ENCODE results near the gene DNAJC4. TPM values are rescaled to one million over a fixed set of nuclear protein-coding genes. Genes with fewer than 3 reads are reported as not detected.

The DNAJC4 gene
- polyA plus RNA-seq, 1 donor from 2014 or later, result 20.3 TPM

DNA sequence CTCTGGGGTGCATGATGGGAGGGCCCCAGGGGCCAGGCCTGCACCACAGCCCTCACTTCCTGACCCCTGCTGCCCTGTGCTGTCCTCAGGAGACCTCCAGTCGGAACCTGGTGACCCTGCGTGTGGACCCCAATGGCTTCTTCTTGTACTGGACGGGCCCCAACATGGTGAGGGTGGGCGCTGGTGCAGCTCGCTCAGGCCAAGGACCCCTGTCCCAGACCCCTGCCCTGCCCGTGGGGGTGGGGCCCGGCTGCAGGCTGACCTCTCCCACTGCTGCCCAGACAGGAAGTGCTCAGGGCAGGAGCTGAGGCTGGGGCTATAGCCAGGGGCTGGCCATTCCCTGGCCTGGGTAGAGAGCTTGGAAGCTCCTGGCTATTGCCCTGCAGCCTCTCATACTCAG lies 24.0 kb downstream of the DNAJC4 start:
- H3K9ac ChIP-seq (ENCODE audit: low read length), result no peak overlapping the region
- no peak overlapping the region for H2AFZ ChIP-seq (ENCODE audit: low read depth, low read length)
- TF ChIP-seq EP300 (conservative IDR thresholded peaks at IDR 0.05; ENCODE audit: poor library complexity, severe bottlenecking) (no peak), TAF1 (IDR thresholded peaks at IDR 0.05; ENCODE audit: low read depth) (no peak), POLR2AphosphoS5 (IDR thresholded peaks at IDR 0.05) (no peak), RAD21 (conservative IDR thresholded peaks at IDR 0.05) (no peak)
- TF ChIP-seq, protein P1, sequence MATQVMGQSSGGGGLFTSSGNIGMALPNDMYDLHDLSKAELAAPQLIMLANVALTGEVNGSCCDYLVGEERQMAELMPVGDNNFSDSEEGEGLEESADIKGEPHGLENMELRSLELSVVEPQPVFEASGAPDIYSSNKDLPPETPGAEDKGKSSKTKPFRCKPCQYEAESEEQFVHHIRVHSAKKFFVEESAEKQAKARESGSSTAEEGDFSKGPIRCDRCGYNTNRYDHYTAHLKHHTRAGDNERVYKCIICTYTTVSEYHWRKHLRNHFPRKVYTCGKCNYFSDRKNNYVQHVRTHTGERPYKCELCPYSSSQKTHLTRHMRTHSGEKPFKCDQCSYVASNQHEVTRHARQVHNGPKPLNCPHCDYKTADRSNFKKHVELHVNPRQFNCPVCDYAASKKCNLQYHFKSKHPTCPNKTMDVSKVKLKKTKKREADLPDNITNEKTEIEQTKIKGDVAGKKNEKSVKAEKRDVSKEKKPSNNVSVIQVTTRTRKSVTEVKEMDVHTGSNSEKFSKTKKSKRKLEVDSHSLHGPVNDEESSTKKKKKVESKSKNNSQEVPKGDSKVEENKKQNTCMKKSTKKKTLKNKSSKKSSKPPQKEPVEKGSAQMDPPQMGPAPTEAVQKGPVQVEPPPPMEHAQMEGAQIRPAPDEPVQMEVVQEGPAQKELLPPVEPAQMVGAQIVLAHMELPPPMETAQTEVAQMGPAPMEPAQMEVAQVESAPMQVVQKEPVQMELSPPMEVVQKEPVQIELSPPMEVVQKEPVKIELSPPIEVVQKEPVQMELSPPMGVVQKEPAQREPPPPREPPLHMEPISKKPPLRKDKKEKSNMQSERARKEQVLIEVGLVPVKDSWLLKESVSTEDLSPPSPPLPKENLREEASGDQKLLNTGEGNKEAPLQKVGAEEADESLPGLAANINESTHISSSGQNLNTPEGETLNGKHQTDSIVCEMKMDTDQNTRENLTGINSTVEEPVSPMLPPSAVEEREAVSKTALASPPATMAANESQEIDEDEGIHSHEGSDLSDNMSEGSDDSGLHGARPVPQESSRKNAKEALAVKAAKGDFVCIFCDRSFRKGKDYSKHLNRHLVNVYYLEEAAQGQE (IDR thresholded peaks at IDR 0.05; ENCODE audit: borderline replicate concordance), result no peak
- TF ChIP-seq, protein P2, sequence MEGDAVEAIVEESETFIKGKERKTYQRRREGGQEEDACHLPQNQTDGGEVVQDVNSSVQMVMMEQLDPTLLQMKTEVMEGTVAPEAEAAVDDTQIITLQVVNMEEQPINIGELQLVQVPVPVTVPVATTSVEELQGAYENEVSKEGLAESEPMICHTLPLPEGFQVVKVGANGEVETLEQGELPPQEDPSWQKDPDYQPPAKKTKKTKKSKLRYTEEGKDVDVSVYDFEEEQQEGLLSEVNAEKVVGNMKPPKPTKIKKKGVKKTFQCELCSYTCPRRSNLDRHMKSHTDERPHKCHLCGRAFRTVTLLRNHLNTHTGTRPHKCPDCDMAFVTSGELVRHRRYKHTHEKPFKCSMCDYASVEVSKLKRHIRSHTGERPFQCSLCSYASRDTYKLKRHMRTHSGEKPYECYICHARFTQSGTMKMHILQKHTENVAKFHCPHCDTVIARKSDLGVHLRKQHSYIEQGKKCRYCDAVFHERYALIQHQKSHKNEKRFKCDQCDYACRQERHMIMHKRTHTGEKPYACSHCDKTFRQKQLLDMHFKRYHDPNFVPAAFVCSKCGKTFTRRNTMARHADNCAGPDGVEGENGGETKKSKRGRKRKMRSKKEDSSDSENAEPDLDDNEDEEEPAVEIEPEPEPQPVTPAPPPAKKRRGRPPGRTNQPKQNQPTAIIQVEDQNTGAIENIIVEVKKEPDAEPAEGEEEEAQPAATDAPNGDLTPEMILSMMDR (IDR thresholded peaks at IDR 0.05; ENCODE audit: poor library complexity, severe bottlenecking), result no peak
- peaks cover 8% of the 10 kb centered on the region for H3K27me3 ChIP-seq (ENCODE audit: insufficient read depth, low read depth, low read length)
- no peaks in the 10 kb centered on the region for H3F3A ChIP-seq (ENCODE audit: insufficient read depth, low read length, poor library complexity, severe bottlenecking)
- H3K4me3 ChIP-seq (ENCODE audit: low read length), result no peak overlapping the region
- H4K20me1 ChIP-seq (ENCODE audit: insufficient read depth), result no peaks in the 10 kb centered on the region
- H3K36me3 ChIP-seq (ENCODE audit: insufficient read depth, low read length), result no peaks in the 10 kb centered on the region
- H3K9me2 ChIP-seq (ENCODE audit: insufficient read depth, low read length), result no peaks in the 10 kb centered on the region
- no peaks in the 10 kb centered on the region for H3K79me2 ChIP-seq (replicated peaks; ENCODE audit: insufficient read depth, low read length)
- no peaks in the 10 kb centered on the region for H3K9me3 ChIP-seq (ENCODE audit: low read length)
- no peak overlapping the region for H3K4me2 ChIP-seq (ENCODE audit: low read length)
- no peak overlapping the region for H3K27ac ChIP-seq (ENCODE audit: low read length)

DNA sequence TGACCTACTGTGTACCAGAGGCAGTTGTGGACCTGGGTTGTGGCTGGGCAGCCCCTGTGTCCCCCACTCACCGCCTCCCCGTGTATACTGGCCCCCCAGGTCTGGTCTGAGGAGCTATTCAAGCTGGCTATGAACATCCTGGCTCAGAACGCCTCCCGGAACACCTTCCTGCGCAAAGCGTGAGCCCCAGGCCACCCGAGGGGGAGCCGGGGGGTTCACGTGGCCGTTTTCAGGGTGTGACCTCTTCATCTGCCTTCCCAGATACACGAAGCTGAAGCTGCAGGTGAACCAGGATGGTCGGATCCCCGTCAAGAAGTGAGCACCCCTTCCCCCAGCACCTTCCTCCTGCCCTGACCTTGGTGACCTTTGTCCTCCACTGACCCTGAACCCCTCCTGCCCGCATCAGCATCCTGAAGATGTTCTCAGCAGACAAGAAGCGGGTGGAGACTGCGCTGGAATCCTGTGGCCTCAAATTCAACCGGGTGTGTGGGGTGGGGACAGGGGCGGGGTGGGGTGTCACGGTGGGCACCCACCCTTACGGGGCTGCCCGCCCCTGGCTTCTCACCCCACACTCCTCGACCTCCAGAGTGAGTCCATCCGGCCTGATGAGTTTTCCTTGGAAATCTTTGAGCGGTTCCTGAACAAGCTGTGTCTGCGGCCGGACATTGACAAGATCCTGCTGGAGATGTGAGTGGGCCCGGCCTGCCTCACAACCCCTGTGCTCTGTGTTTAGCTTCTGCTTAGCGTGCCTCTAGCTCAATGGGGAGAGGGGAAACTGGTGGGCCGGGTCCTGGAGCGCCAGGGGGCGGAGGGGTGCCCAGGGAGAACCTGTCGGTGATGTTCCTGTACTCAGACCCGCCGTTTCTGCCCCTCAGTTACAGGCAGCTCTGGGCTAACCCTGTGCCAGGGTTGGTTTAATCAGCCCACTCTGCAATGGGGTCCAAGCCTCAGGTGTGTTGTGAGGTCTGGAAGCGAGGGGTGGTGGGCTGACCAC lies 25.1 kb downstream of the DNAJC4 start:
- Histone ChIP-seq H3K4me3 (ENCODE audit: low read length) (no peak overlapping the region), H3F3A (ENCODE audit: insufficient read depth, low read length, poor library complexity, severe bottlenecking) (no peaks in the 10 kb centered on the region), H2AFZ (ENCODE audit: low read depth, low read length) (no peak overlapping the region), H3K27me3 (ENCODE audit: insufficient read depth, low read depth, low read length) (peaks cover 8% of the 10 kb centered on the region), H3K27ac (ENCODE audit: low read length) (no peak overlapping the region), H3K36me3 (ENCODE audit: insufficient read depth, low read length) (no peaks in the 10 kb centered on the region), H3K9ac (ENCODE audit: low read length) (no peak overlapping the region), H3K9me3 (ENCODE audit: low read length) (no peaks in the 10 kb centered on the region), H4K20me1 (ENCODE audit: insufficient read depth) (no peaks in the 10 kb centered on the region), H3K79me2 (replicated peaks; ENCODE audit: insufficient read depth, low read length) (no peaks in the 10 kb centered on the region), H3K4me2 (ENCODE audit: low read length) (no peak overlapping the region), H3K9me2 (ENCODE audit: insufficient read depth, low read length) (no peaks in the 10 kb centered on the region)
- TF ChIP-seq EP300 (conservative IDR thresholded peaks at IDR 0.05; ENCODE audit: poor library complexity, severe bottlenecking) (no peak), RAD21 (conservative IDR thresholded peaks at IDR 0.05) (no peak), TAF1 (IDR thresholded peaks at IDR 0.05; ENCODE audit: low read depth) (no peak), EZH2 (IDR thresholded peaks at IDR 0.05; ENCODE audit: borderline replicate concordance, insufficient read depth, low read length, poor library complexity, severe bottlenecking) (no peak), POLR2AphosphoS5 (IDR thresholded peaks at IDR 0.05) (no peak), MXI1 (conservative IDR thresholded peaks at IDR 0.05; ENCODE audit: poor library complexity, severe bottlenecking) (no peak), SMC3 (conservative IDR thresholded peaks at IDR 0.05; ENCODE audit: poor library complexity) (no peak)
- TF ChIP-seq, protein P2 (IDR thresholded peaks at IDR 0.05; ENCODE audit: poor library complexity, severe bottlenecking), result no peak

All from neural cell (in vitro differentiated cells).